ENCODE measurements around the gene EHD1. TPM values are rescaled to one million over a fixed set of nuclear protein-coding genes. Genes with fewer than 3 reads are reported as not detected.

EHD1 gene
- polyA plus RNA-seq, 3 donors: 30.3 to 212 (median 48.4) TPM

- no peaks in the 10 kb centered on the region for H3K79me2 ChIP-seq (ENCODE audit: insufficient read depth, low read length)
- H2AFZ ChIP-seq (ENCODE audit: insufficient read depth, low read depth, low read length, poor library complexity, severe bottlenecking): no peak overlapping the region
- peaks cover 87 to 99% of the 10 kb centered on the region in 2 donors for H3K36me3 ChIP-seq (replicated peaks in 1 of 2; ENCODE audit: control insufficient read depth in 1 of 2, insufficient read depth in 2 of 2, low read length in 2 of 2)
- no peak overlapping the region for H3K4me3 Mint-ChIP-seq
- intact Hi-C loops (cut with micrococcal nuclease): no loop called here
- H3K27me3 ChIP-seq (ENCODE audit: control insufficient read depth in 2 of 2, insufficient read depth in 2 of 2, low read length in 2 of 2): no peaks in the 10 kb centered on the region
- TF ChIP-seq CTCF (IDR thresholded peaks at IDR 0.05): no peak
- H3K27ac ChIP-seq (ENCODE audit: low read depth in 1 of 2, low read length in 2 of 2): no peak overlapping the region
- no peak overlapping the region for H3K4me2 ChIP-seq (replicated peaks; ENCODE audit: extremely low read depth, low read length, poor library complexity, severe bottlenecking)
- H3K36me3 Mint-ChIP-seq: peaks cover 77 to 95% of the 10 kb centered on the region in 2 donors
- no peaks in the 10 kb centered on the region for H3K9me3 ChIP-seq (replicated peaks in 1 of 2; ENCODE audit: control insufficient read depth in 1 of 2, insufficient read depth in 1 of 2, low read length in 2 of 2)
- peaks cover 0 to 2% (median 0%) of the 10 kb centered on the region in 3 donors for H3K27me3 Mint-ChIP-seq (ENCODE audit: low read depth in 3 of 3)
- H3K9ac ChIP-seq (ENCODE audit: insufficient read depth, low read length, poor library complexity, severe bottlenecking): no peak overlapping the region
- peaks cover 2% of the 10 kb centered on the region for H3K4me1 Mint-ChIP-seq
- H3K9me3 Mint-ChIP-seq: no peaks in the 10 kb centered on the region
- peak overlapping the region in 1 of 7 donors; percentile 41 for H3K27ac Mint-ChIP-seq
- H4K20me1 ChIP-seq (ENCODE audit: insufficient read depth, low read length): peaks cover 11% of the 10 kb centered on the region
- WGBS (ENCODE audit: insufficient coverage): 95% methylated on average over 33 of the region's 39 CpGs
- H3K4me1 ChIP-seq (ENCODE audit: control insufficient read depth in 1 of 2, insufficient read depth in 2 of 2, low read length in 2 of 2): no peaks in the 10 kb centered on the region
- no peak for DNase-seq
- H3K4me3 ChIP-seq (replicated peaks in 1 of 3; ENCODE audit: low read depth in 2 of 3, low read length in 3 of 3): no peak overlapping the region
Measured at GRCh38 chr11:64909653-64910343, 31.4 kb upstream of the EHD1 start.

- Histone ChIP-seq H3K36me3 (replicated peaks in 1 of 2; ENCODE audit: control insufficient read depth in 1 of 2, insufficient read depth in 2 of 2, low read length in 2 of 2) (peaks cover 82 to 93% of the 10 kb centered on the region in 2 donors), H3K27ac (ENCODE audit: low read depth in 1 of 2, low read length in 2 of 2) (no peak overlapping the region), H3K4me1 (ENCODE audit: control insufficient read depth in 1 of 2, insufficient read depth in 2 of 2, low read length in 2 of 2) (no peaks in the 10 kb centered on the region), H4K20me1 (ENCODE audit: insufficient read depth, low read length) (peaks cover under 1% of the 10 kb centered on the region), H2AFZ (ENCODE audit: insufficient read depth, low read depth, low read length, poor library complexity, severe bottlenecking) (no peak overlapping the region), H3K79me2 (ENCODE audit: insufficient read depth, low read length) (no peaks in the 10 kb centered on the region), H3K4me2 (replicated peaks; ENCODE audit: extremely low read depth, low read length, poor library complexity, severe bottlenecking) (no peak overlapping the region), H3K4me3 (replicated peaks in 1 of 3; ENCODE audit: low read depth in 2 of 3, low read length in 3 of 3) (no peak overlapping the region), H3K9ac (ENCODE audit: insufficient read depth, low read length, poor library complexity, severe bottlenecking) (no peak overlapping the region), H3K9me3 (replicated peaks in 1 of 2; ENCODE audit: control insufficient read depth in 1 of 2, insufficient read depth in 1 of 2, low read length in 2 of 2) (no peaks in the 10 kb centered on the region), H3K27me3 (ENCODE audit: control insufficient read depth in 2 of 2, insufficient read depth in 2 of 2, low read length in 2 of 2) (no peaks in the 10 kb centered on the region)
- no peak for DNase-seq
- no peak overlapping the region for H3K27ac Mint-ChIP-seq
- H3K36me3 Mint-ChIP-seq: peaks cover 75 to 96% of the 10 kb centered on the region in 2 donors
- no peaks in the 10 kb centered on the region for H3K27me3 Mint-ChIP-seq (ENCODE audit: low read depth in 3 of 3)
- WGBS (ENCODE audit: insufficient coverage): 100% methylated on average over 5 of the region's 11 CpGs
- intact Hi-C loops (cut with micrococcal nuclease): no loop called here
- no peak overlapping the region for H3K4me3 Mint-ChIP-seq
- TF ChIP-seq CTCF (IDR thresholded peaks at IDR 0.05): no peak
- H3K9me3 Mint-ChIP-seq: peaks cover 0 to under 1% (median 0%) of the 10 kb centered on the region in 7 donors
- no peaks in the 10 kb centered on the region for H3K4me1 Mint-ChIP-seq
Measured at GRCh38 chr11:64908766-64909165, 30.3 kb upstream of the EHD1 start.

Measured in CD14-positive monocyte (primary cell).